ENCODE data around the gene LRRC63.
A peak's percentile ranks its signal among the peaks of the same experiment; 100 is the strongest.

The LRRC63 gene

DNA sequence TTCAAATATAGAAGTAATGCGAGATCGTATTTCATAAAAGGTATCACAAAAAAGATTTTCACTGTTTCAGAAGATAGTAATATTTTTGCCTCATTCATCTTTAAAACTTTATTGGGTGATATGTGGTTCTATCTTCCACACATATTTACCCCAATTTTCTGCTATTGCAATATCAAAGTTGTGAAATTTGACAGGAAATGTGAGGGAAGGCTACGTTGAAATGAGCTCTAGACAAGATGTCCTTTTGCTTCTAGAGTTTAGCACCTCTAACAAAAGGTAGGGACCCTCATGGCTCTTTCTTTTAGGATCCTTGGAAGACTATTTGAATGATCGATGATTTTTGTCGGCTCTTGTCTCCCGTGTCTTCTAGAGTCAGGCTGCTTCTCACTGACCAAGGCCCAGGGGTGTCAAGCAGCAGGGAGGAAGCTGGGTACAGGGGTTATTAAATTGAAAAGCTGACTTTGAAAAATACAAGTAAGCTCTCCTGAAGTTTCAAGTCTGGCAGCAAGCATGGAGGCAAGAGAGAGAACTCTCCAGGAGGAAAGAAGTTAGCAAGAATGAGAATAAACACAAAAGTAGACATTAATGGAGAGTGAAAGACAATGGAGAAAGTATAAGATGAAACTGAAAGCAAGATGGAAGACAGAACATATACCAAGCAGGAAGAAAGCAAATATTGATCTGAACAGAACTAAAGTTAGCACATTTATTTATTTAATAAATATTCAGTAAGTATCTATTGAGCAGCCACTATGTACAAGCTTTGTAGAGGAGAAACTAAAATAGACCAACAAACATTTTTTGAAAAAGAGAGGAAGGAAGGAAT, 101.9 kb downstream of the LRRC63 start:
- FAIRE-seq, result peak; percentile 29

DNA sequence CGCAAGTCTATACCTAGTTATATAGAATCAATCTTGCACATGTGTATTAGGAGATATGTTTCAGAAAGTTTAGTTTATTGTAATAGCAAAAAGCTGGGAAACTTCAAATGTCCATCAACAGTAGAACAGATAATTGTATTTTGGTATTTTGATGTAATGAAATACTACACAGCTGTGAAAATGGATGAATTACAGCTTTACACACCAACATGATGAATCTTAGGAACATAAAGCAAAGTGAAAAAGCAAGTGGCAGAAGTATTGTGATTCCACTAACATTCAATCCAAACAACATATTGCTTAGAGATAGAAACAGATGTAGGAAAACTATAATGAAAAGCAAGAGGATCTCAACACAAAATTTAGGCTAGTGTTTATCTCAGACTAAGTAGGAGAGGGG, 102.9 kb downstream of the LRRC63 start:
- no peak for FAIRE-seq

DNA sequence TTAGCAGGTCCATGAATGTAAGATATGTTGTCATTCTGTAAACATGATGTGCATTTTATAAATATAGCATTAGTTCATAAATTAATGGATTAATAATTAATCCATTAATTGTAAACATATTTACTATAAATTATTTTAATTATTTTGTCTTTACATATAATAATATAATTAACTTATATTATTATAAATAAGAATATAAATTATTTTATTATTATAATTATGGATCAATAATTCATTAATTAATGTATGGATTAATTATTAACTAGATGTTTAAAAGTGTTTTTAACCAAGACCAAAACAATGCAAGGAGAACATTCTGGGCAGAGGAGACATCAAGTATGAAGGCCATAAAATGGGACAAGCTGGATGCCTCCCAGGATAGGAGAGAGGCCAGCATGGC, 103.3 kb downstream of the LRRC63 start:
- peak; percentile 93 for FAIRE-seq

DNA sequence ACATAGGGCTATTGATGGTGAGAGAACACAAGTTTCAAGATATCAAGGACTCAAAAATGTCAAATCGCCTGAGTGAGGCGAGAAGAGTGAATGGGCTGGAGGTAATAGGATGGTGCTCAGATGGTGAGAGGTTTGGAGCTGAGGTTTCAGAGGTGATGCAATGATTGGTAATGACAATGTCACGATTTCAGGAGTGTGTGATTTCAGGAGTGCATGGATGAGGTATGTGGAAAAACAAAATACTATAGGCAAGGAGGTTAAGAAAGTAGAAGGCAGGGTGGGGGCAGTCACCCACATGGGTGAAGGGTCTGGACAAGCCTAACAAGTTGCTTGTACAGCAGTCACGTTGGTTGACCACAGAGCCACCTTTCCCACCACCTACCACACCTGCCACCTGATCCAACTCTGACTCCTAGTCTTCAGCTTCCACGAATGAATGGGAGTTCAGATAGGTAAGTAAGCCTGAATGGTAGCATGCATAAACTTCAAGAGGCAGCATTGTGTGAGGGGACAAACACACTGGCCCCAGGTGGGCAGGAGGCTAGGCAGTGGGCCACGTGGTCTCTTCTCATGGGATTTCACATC, 103.9 kb downstream of the LRRC63 start:
- no peak for FAIRE-seq

DNA sequence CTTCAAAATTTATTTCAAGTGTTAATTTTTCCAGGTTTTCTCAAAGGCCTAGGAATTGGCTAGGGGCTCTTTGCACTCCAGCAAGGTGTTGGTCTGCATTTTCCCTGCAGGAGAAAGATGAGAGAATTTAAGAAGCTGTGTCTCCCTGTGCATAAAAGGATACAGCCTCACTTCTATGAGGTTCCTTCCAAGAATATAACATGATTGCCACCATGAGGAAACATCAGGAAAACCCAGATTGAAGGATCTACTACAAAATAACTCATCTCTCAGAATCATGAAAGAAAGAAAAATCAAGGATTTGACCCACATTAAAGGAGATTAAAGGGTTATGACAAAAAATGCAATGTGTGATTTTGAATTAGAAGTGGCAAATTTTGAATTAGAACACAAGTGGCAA, 105.4 kb downstream of the LRRC63 start:
- peak; percentile 43 for FAIRE-seq

DNA sequence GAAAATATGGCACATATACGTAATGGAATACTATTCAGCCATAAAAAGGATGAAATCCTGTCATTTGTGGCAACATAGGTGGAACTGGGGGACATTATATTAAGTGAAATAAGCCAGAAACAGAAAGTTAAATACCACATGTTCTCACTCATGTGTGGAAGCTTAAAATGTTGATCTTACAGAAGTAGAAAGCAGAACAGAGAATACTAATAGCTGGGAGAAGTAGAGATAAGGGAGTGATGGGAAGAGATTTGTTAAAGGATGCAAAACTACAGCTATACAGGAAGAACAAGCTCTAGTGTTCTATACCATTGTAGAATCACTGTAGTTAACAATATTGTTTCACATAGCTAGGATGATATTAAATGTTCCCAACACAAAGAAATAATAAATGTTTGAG, 107.3 kb downstream of the LRRC63 start:
- FAIRE-seq, result no peak

DNA sequence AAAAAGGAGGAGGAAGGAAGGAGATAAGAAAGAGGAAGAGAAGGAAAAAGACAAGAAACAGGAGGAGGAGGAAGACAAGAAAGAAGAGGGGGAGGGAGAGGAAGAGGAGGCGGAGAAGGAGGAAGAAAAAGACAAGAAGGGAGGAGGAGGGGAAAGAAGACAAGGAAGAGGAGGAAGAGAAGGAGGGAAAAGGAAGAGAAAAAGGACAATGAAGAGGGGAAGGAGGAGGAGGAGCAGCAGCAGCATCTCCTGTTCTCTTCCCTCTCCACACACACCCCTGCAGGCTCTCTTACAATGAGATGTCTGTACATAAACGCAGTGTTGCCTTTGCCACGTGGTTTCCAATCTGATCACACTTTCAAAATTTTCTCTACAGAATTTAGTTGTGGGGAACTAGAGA, 108.7 kb downstream of the LRRC63 start:
- FAIRE-seq, result no peak

DNA sequence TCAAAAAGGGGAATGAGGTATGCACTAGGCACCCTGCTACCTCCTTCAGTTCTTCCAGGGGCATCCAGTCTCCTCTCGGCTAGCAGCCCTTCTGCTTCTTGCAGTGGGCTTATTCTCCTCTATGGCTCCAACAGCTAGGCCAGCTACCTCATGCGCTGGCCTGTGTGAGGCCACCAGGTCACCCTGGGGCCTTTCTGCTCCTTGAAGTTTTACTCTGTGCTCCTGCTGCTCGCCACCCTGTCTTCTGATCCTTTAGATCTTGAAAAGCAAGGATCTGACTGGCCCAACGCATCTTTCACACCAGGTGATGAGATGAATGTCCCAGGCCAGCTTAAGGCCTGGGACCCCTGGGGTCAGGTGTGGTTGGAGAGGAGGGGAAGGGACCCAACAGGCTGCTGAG, 109.1 kb downstream of the LRRC63 start:
- no peak for FAIRE-seq

DNA sequence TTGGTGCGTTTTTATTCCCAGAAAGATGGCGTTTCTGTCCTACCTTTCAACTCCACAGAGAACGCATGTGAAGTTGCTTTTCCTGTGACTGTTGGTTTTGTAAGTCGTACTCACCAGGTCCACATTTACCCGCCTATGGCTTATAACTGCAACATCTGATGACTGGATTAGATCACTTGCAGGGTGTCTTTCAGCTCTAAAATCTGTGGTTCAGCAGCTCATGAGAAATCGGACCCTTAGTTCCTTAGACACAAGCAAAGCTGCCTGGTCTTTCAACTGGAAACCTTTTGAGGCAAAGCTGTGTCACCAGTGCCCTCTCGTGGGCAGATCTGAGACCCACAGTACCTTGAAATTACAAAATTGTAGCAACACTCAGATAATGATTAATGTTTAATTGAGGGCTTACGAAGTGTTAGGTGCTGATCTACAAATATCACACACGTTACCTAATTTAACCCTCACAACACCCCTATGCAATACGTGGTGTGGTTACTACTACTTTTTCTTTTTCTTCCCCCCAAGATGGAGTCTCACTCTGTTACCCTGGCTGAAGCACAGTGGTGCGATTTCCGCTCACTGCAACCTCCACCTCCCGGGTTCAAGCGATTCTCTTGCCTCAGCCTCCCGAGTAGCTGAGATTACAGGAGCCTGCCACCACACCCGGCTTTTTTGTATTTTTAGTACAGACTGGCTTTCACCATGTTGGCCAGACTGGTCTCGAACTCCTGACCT, 109.9 kb downstream of the LRRC63 start:
- FAIRE-seq, result peak; percentile 86

DNA sequence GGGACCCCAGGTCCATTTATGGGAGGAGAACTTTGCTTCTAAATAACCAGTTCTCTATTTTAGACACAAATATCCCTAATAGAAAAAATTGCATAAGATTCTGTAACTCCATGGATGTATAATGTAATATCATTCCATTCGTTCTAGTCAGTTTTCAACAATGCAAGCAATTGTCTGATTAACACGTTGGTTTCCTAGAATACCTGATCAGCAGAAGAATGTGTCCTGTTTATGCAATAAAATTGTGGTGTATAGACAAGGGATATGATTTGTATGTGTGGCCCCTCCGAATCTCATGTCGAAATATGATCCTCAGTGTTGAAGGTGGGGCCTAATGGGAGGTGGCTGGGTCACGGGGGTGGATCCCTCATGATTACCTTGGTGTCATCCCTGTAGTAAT, 113.2 kb downstream of the LRRC63 start:
- no peak for FAIRE-seq
